CD4-positive, alpha-beta T cell treated with Interleukin-6 at 100 ng/mL for 8 hours (primary cell): Measurements from ENCODE around the gene ANXA3.

Experiments
- DNase-seq: peaks from one replicate; pipeline ENCODE4 v3.0.0-alpha.2; 2020; ENCODE audit warnings: mixed read lengths, low spot score

The ANXA3 gene

GRCh38 chr4:78645853-78646757 lies 94.5 kb downstream of the ANXA3 start:
- DNase-seq: no peak

- DNase-seq: no peak
These were observed 95.7 kb downstream of the ANXA3 start for GRCh38 chr4:78647272-78647671.

DNA sequence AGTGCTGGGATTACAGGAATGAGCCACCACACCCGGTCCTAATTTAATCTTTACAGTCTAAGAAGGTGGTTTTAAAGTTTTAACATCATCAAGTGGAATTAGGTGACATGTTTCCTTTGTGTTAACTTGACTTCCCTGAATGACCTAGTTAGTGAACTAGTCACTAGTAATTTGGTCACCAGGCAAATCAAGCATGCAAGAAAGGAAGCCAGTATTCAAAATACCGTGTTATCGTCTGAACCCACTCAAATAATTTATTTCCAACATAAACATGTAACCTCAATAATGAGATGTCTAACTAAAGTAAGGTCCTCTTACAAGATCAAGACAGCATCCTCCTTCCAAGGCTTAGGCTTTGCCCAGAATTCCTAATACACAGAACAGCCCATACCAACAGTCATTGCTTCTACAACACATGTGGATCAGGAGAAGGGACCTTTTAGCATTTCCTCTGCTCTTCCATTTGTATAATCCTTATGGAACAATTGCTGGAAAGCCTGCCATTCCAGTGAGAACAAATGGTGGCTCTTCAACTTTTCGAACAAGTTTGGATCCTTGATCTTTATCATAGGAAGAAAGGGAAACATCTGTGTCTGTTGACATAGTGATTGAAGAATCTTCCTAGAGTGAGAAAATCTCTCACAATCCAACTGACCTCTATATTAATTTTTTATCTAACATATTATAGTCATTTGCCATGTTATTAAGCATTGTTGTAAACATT lies 97.2 kb downstream of the ANXA3 start:
- no peak for DNase-seq

GRCh38 chr4:78650106-78651024 lies 98.8 kb downstream of the ANXA3 start:
- no peak for DNase-seq

DNA sequence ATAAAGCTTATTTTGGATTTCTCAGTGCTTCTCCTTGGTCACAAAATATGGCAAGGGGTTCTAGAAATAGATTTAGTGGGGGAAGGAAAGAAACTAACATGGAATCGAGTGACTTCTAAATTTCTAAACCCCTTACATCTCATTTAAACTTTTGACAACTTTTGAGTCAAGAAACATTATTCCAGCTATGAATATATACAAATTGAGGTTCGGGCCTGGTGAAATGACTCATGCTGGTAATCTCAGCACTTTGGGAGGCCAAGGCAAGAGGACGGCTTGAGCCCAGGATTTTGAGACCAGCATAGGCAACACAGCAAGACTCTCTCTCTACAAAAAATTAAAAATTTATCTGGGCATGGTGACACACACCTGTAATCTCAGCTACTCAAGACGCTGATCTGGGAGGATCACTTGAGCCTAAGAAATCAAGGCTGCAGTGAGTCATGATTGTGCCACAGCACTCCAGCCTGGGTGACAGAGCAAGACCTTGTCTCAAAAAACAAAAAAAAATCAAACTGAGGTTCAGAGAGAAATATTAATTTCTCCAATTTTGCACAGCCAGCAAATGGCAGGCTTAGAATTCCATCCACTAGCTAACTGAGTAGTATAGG lies 99.8 kb downstream of the ANXA3 start:
- DNase-seq: no peak

GRCh38 chr4:78652282-78652876 lies 100.8 kb downstream of the ANXA3 start:
- DNase-seq: no peak

GRCh38 chr4:78653655-78654054 lies 102.1 kb downstream of the ANXA3 start:
- no peak for DNase-seq

DNA sequence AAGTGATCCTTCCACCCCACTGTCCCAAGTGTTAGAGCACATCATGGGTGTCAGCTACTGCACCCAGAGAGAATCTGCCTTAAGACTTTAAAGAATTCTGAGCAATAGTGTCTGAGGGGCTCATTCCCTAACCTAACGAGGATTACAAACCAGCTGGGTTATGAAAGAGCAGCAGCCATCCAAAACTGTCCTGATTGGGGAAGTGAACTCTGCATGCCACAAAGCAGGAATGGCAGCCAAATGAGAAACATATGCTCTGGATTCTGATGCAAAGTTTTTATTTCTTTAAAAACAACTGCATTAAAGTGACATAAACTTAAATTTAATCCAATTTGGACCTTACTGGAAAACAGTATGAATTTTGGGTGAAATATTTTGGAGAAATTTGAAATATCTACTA lies 103.2 kb downstream of the ANXA3 start:
- DNase-seq: no peak

DNA sequence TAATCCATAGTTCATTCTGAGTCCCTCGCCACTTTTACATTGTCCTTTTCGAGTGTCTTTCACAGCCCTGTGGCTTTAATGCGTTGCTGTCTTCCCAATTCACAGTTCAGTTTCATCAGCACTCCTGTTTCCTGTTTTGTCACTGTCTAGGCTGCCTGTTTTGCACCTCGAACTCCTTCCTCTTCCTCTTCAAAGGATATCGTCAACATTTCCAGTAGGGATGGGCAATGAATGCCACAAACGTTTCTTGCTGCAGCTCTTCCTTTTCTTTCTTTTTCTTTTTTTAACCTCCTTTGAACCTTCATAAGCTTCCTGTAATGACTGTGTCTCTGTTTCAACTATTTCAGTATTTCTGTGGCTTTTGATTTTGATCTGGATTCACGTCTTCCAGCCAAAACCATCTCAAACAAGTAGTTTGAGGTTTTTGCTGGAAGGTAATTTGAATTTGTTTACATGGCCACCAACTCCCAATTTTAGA lies 105.4 kb downstream of the ANXA3 start:
- DNase-seq: peak; percentile 50

DNA sequence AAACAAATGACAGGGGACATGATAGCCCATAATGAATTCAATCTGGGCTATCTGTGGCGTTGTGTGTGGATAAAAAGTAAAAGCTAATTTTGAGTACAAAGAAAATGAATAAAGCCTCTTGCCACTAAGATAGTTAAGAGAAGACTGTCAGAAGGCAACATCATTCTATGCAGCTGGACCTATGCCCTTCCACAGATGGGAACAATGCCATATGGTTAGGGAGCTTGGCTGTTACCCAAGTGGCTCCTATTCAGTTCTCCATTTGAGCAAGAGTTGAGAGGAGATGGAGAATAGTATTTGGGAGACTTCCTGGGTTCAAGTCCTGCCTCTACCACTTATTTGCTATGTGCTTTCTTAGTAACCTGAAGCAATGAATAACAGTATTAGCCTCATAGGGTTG lies 107.7 kb downstream of the ANXA3 start:
- no peak for DNase-seq

GRCh38 chr4:78659665-78660064 lies 108.1 kb downstream of the ANXA3 start:
- no peak for DNase-seq
